ENCODE results near the gene CALCOCO1.

The CALCOCO1 gene

DNA sequence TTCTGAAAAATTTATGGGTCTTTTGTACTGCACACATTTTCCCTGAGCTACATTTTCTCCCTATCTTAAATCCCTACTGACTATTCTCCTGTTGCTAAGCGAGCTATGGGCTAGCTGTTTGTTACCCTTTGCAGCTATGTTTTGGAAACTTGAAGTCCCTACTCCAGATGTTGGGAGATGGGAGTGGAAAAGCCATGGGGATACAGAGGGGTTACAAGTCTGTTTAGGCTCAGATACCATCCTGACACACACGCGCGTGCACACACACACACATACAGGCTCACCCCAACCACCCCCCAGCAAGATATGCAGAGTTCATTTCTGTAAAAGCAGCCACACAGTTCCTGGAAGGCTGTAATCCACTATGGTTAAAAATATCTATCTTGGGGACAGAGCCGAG, 67.2 kb downstream of the CALCOCO1 start:
- DNase-seq (ENCODE audit: low read depth): no peak

DNA sequence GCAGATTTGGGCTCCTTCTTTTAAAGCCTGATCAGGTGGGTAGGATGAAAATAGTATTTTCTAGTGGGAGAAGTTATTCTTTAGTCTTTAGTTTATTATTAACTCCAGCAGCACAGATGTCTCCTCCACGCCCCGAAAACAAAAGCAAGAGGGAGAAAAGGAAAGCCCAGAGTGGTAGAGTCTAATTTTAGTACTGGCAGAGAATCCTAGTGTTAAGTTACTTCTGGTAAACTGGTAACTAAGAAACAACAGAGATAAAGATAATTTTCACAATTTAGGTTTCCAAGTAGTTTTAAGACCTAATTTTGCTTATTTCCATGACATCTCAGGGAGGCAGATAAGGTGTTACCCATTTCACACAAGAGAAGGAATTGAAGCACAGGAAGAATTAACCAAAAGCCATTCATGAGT, 67.7 kb downstream of the CALCOCO1 start:
- no peak for DNase-seq (ENCODE audit: low read depth)

DNA sequence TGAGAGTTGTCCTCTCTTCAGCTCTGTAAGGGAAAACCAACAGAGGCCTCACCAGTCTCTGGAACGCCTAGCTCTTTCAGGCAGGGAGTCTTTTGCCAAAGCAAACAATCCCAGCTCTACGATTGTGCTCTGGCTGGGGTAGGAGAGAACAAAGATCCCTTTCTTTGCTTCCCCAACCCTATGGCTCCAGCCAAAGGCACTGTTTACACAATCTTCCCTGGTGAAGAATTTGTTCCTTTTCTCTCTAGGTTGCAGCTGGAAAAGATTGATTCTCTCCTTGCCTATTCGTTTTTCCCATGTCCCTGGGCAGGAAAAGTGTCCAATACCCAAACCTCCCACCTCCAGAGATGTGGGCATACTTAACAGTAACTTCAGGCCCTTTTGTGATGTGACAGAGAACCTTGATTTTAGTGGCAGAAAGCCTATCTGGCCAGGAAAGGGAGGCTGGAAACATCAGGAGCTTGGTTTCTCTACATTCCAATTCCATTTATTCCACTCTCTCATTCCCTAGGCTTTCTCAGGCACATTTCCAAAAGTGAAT, 68.2 kb downstream of the CALCOCO1 start:
- DNase-seq (ENCODE audit: low read depth): no peak
